HepG2 (cell line): ENCODE data around the gene JOSD1. TPM values are rescaled to one million over a fixed set of nuclear protein-coding genes. Genes with fewer than 3 reads are reported as not detected.

ENCODE experiments used
- DMTF1 ChIP-seq: sonication (generic); formaldehyde crosslinking; IDR thresholded peaks from 2 replicates; pipeline ENCODE4 v1.4.0; 2020; ENCODE audit warnings: mild to moderate bottlenecking, missing genetic modification reagents
- ELF3 ChIP-seq: IDR thresholded peaks from 2 replicates; pipeline ENCODE4 v1.6.1; 2016; ENCODE audit warnings: missing genetic modification reagents, missing compliant biosample characterization
- FUBP1 ChIP-seq: sonication (generic); formaldehyde crosslinking; IDR thresholded peaks from 2 replicates; pipeline ENCODE4 v1.5.1; 2020; ENCODE audit warnings: missing genetic modification reagents, mild to moderate bottlenecking, borderline replicate concordance
- HOXA7 ChIP-seq: sonication (generic); formaldehyde crosslinking; IDR thresholded peaks from 2 replicates; pipeline ENCODE4 v1.8.1; 2022; ENCODE audit warnings: mild to moderate bottlenecking, missing genetic modification reagents, moderate library complexity
- MYNN ChIP-seq: sonication (generic); formaldehyde crosslinking; IDR thresholded peaks from 2 replicates; pipeline ENCODE4 v1.4.0; 2020; ENCODE audit warnings: mild to moderate bottlenecking, low read depth, missing genetic modification reagents
- NFKBIZ ChIP-seq: IDR thresholded peaks from 2 replicates; pipeline ENCODE4 v1.6.1; 2018; ENCODE audit warnings: missing genetic modification reagents, missing compliant biosample characterization
- PHB2 ChIP-seq: fragments of 450-650 bp; IDR thresholded peaks from 2 replicates; pipeline ENCODE4 v1.6.1; 2018; ENCODE audit not compliant: partially characterized antibody
- PHF8 ChIP-seq: sonication (generic); formaldehyde crosslinking; IDR thresholded peaks from 2 replicates; pipeline ENCODE4 v1.5.0; 2020; ENCODE audit warnings: missing genetic modification reagents
- PLRG1 ChIP-seq: fragments of 450-650 bp; conservative IDR thresholded peaks from 2 replicates; pipeline ENCODE4 v1.6.1; 2016
- RFXAP ChIP-seq: sonication (generic); formaldehyde crosslinking; IDR thresholded peaks from 2 replicates; pipeline ENCODE4 v1.4.0; 2020; ENCODE audit warnings: missing genetic modification reagents, borderline replicate concordance
- SAFB2 ChIP-seq: sonication (generic); formaldehyde crosslinking; IDR thresholded peaks from 2 replicates; pipeline ENCODE4 v1.5.1; 2020; ENCODE audit warnings: missing genetic modification reagents, low read depth, mild to moderate bottlenecking, borderline replicate concordance
- TRAFD1 ChIP-seq: sonication (generic); formaldehyde crosslinking; IDR thresholded peaks from 2 replicates; pipeline ENCODE4 v1.5.1; 2020; ENCODE audit warnings: missing genetic modification reagents, mild to moderate bottlenecking, borderline replicate concordance
- YY1 ChIP-seq: IDR thresholded peaks from 2 replicates; pipeline ENCODE4 v1.6.1; 2011; ENCODE audit warnings: low read length, low read depth, moderate library complexity, mild to moderate bottlenecking; ENCODE audit not compliant: insufficient read depth, insufficient replicate concordance
- ZBED4 ChIP-seq: sonication (generic); formaldehyde crosslinking; IDR thresholded peaks from 2 replicates; pipeline ENCODE4 v1.4.0; 2020; ENCODE audit warnings: missing genetic modification reagents, borderline replicate concordance
- ZNF317 ChIP-seq: sonication (generic); formaldehyde crosslinking; IDR thresholded peaks from 2 replicates; pipeline ENCODE4 v1.5.0; 2020; ENCODE audit warnings: mild to moderate bottlenecking, missing genetic modification reagents
- ZNF605 ChIP-seq: sonication (generic); formaldehyde crosslinking; IDR thresholded peaks from 2 replicates; pipeline ENCODE4 v1.8.0; 2022; ENCODE audit warnings: mild to moderate bottlenecking, missing genetic modification reagents
- ZNF740 ChIP-seq: sonication (generic); formaldehyde crosslinking; IDR thresholded peaks from 2 replicates; pipeline ENCODE4 v1.4.0; 2020; ENCODE audit warnings: missing genetic modification reagents
- ZNF761 ChIP-seq: sonication (generic); formaldehyde crosslinking; conservative IDR thresholded peaks from 2 replicates; pipeline ENCODE4 v1.4.0; 2020; ENCODE audit warnings: mild to moderate bottlenecking, missing genetic modification reagents
- polyA plus RNA-seq, 8 experiments: library from polyadenylated mRNA; depleted of rRNA in 3 of 8; stranded (reverse) in 7 of 8; unstranded in 1 of 8; fragments of >200 nt; fragmentation: Illumina TruSeq in 4 of 8; extraction: Trizol in 4 of 8; gene quantifications; 2 replicates each; pipeline versions ENCODE4 v1.2.1 to v1.2.3, GENCODE V29; 2011 to 2016; ENCODE audit warnings: low read depth in 4 of 8, missing spikeins in 1 of 8, mixed read lengths in 1 of 8; ENCODE audit not compliant: insufficient read depth in 1 of 8
- total RNA-seq, 5 experiments: library from RNA; depleted of rRNA; stranded (reverse); fragments of >200 nt; fragmentation: Illumina TruSeq; extraction: Trizol; gene quantifications; 2 replicates each; pipeline ENCODE4 v1.2.3, GENCODE V29; 2016; ENCODE audit warnings: low read depth in 1 of 5

Gene JOSD1
- total and polyA plus RNA-seq, 2 of the 13 experiments (the other 11 are each of a cell fraction or from before 2014, with no cell fraction given), result 31.7 to 38.4 TPM

GRCh38 chr22:38700789-38701628 is at the start of gene JOSD1 (continued):
- no peak for TF ChIP-seq ZBED4
- peak; percentile 61 for TF ChIP-seq YY1
- no peak for TF ChIP-seq ZNF761 (CRISPR knock-in tag)
- peak; percentile 63 for TF ChIP-seq ZNF605 (CRISPR knock-in tag)
- TF ChIP-seq PHF8 (CRISPR knock-in tag), result peak; percentile 75
- peak; percentile 78; the same call in 1 of the 2 replicates for TF ChIP-seq DMTF1 (CRISPR knock-in tag)
- TF ChIP-seq MYNN (CRISPR knock-in tag), result no peak
- no peak for TF ChIP-seq NFKBIZ
- TF ChIP-seq PHB2, result no peak
- peak; percentile 65 for TF ChIP-seq ELF3 (CRISPR knock-in tag)
- TF ChIP-seq FUBP1 (CRISPR knock-in tag), result no peak
- TF ChIP-seq TRAFD1, result no peak
- TF ChIP-seq ZNF317 (CRISPR knock-in tag), result no peak
- 0 out of 2 replicates have a peak, but pooled peaks have one; percentile 14 for TF ChIP-seq ZNF740 (CRISPR knock-in tag)
- no peak for TF ChIP-seq PLRG1
- no peak for TF ChIP-seq HOXA7
- 0 out of 2 replicates have a peak, but pooled peaks have one; percentile 47 for TF ChIP-seq RFXAP
- peak; percentile 49; the same call in 1 of the 2 replicates for TF ChIP-seq SAFB2
